CD4-positive, alpha-beta T cell treated with Interleukin-15 for 1 hour (primary cell): ENCODE results near the gene TSC1.
"Not testable (repeated sequence)": the region's sequence is repeated elsewhere in the genome, so short reads cannot be mapped to it uniquely, and the experiment has no call there.

Experiments used
- DNase-seq: peaks from one replicate; pipeline ENCODE4 v3.0.0-alpha.2; 2020

Gene TSC1

DNA sequence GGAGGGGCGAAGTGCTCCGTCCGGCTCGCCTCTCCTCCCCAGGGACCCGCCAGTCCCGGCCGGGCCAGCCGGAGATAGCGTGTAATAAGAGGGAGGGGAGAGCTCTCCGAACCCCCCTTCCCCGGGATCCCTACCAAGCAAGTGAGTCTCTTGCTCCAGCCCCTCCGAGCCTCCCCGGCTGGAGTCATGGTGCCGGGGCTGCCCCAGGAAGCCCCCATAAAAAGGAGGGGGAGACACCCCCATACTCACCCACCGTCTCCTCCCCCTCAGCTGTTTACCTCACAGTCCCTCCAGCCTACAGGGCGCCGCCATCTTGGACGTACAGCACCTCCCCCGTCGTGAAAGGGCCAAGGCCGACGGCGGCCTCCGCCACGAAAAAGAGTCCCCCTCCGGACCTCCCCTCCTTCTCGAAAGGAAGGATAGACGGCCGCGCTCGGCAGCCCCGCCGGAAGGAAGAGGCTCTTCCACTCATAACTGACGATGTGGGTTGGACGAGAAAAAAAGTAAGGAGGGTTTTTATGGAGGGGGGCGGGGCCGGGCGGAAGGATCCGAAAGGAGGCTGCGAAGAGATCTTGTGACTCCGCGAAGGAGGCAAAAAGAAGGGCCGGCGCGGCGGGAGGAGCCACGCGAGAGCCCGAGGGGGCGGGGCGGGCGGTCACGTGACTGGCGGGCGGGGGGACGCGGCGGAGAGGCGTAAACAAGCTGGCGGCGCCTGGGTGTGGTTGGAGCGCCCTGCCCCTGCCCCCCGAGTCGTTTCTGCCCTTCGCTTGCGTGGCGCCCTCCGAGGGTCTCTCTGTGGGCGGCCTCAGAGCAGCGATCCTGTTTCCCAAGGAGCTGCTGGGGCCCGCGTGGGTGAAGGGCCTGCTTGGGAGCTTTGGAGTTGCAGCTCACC, at the start of gene TSC1:
TSS of gene TSC1 (minus strand) at position 323 of the 892 bp plus-strand sequence. CDS start 15,744 bp downstream, outside the sequence.
- DNase-seq: peak; percentile 97

GRCh38 chr9:132993511-132993939, 49.1 kb upstream of the TSC1 start:
- DNase-seq: no peak

- DNase-seq: no peak
Observed at GRCh38 chr9:132991351-132992300, 47.2 kb upstream of the TSC1 start.

- DNase-seq: no peak
Observed at GRCh38 chr9:132990781-132991180, 46.4 kb upstream of the TSC1 start.

- DNase-seq: not testable (repeated sequence)
Observed at GRCh38 chr9:132989998-132990557, 45.7 kb upstream of the TSC1 start.

DNA sequence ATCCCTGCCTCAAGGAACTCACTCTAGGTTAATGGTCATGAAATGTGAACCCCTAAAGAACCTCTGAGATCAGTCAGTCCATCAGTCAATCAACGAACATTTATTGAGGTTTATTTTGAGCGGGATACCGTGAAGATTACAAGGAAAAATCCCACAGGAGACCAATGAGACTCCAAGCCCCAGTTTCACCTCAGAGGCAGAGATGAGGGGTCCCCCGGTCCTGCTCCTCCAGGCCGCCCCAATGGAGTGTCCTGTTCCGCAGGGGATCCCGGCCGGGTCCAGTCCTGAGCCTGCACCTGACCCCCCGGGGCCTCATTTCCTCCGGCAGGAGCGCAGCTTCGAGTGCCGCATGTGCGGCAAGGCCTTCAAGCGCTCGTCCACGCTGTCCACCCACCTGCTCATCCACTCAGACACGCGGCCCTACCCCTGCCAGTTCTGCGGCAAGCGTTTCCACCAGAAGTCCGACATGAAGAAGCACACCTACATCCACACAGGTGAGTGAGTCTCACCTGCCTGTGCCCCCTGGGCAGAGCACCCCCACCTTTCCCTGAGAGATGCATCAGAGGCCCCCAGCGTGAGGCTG, 45.1 kb upstream of the TSC1 start:
- no peak for DNase-seq

DNA sequence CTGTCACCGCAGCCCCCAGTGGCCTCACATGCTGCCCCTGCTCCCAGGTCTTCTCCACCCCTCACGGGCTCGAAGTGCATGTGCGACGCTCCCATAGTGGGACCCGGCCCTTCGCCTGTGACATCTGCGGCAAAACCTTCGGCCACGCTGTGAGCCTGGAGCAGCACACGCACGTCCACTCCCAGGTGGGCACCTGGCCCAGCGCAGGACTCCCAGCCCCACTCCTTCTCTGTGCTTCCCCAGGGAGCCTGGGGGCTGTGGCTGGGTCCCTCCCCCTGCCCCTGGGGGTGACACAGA, 44.5 kb upstream of the TSC1 start:
- no peak for DNase-seq

DNA sequence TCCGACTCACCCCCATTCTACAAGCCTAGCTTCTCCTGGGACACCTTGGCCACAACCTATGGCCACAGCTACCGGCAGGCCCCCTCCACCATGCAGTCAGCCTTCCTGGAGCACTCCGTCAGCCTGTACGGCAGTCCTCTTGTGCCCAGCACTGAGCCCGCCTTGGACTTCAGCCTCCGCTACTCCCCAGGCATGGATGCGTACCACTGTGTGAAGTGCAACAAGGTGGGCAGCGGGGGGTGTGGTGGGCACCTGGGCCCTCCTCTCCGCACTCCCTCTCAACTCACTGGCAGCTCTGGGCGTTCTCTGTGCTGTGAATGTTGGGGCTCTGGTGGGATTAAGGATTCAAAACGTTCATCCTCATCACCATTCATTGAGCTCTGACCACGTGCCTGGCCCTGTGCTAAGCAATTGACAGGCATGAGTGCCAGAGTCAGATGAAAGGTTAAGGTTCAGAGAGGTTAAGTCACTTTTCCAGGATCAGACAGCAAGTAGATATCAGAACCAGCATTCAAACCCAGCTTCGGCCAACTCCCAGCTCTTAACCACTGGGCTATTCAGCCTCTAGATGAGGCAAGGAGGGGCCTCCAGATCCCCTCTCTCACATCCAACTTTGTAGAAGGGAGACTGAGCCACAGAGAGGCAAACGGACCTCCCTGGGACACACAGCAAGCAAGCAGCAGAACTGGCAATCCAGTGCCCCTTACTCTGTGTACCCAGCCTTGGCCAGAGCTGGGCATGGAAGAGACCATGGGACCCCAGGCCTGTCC, 44.0 kb upstream of the TSC1 start:
- DNase-seq: no peak

- no peak for DNase-seq
Observed at GRCh38 chr9:132986640-132987620, 42.5 kb upstream of the TSC1 start.

- no peak for DNase-seq
Observed at GRCh38 chr9:132986114-132986513, 41.7 kb upstream of the TSC1 start.

GRCh38 chr9:132985489-132985888, 41.1 kb upstream of the TSC1 start:
- DNase-seq: no peak

DNA sequence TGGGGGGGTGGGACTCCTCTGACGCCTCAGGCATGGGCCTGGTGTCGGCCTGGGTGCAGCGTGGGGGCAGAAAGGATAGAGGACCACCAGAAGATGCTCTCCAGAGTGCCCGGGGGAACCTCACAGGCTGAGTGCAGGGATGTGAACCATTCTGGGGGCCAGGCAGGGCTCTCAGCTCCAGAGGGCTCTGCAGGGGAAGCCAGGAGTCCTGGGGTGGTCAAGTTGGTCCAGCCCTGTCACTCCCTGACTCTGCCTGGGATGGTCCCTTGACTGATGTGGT, 40.6 kb upstream of the TSC1 start:
- no peak for DNase-seq

- no peak for DNase-seq
Observed at GRCh38 chr9:132984202-132985070, 40.0 kb upstream of the TSC1 start.

- DNase-seq: no peak
Observed at GRCh38 chr9:132983491-132984201, 39.2 kb upstream of the TSC1 start.

GRCh38 chr9:132982458-132982857, 38.0 kb upstream of the TSC1 start:
- no peak for DNase-seq

- no peak for DNase-seq
Observed at GRCh38 chr9:132980157-132980556, 35.7 kb upstream of the TSC1 start.

- DNase-seq: no peak
Observed at GRCh38 chr9:132978451-132979131, 34.2 kb upstream of the TSC1 start, which contains the start of gene GFI1B. GFI1B (plus strand) TSS chr9:132978694; CDS start chr9:132986679, 7,985 bp downstream.

- DNase-seq: no peak
Observed at GRCh38 chr9:132978112-132978450, 33.7 kb upstream of the TSC1 start.

DNA sequence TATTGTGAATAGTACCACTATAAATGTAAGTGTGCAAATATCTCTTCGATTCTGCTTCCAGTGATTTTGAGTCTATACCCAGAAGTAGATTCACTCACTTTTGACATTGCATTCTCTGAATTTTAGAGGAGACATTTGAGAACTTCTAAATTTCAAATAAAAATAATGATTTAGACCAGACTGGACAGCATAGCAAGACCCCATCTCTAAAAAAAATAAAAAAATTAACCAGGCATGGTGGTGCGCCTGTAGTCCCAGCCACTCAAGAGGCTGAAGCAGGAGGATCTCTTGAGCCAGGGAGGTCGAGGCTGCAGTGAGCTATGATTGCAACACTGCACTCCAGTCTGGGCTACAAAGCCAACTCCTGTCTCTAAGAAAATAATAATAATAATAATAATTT, 32.2 kb upstream of the TSC1 start:
- DNase-seq: no peak
